H1 (cell line): ENCODE data around the gene CYP27B1. TPM values are rescaled to one million over a fixed set of nuclear protein-coding genes. Genes with fewer than 3 reads are reported as not detected.

ENCODE experiments used
- EGR1 ChIP-seq: IDR thresholded peaks from 2 replicates; pipeline ENCODE4 v1.6.1; 2011; ENCODE audit warnings: low read depth, low read length, borderline replicate concordance
- RNF2 ChIP-seq: fragments of 200-900, 300-1000 bp; sonication (generic); IDR thresholded peaks from 2 replicates; pipeline ENCODE4 v1.7.1; 2016; ENCODE audit warnings: borderline replicate concordance, low read depth, mild to moderate bottlenecking, antibody characterized with exemption, low read length; ENCODE audit not compliant: poor library complexity, severe bottlenecking; ENCODE audit errors: missing control alignments
- TCF12 ChIP-seq: IDR thresholded peaks from 2 replicates; pipeline ENCODE4 v1.6.1; 2011; ENCODE audit warnings: low read depth, mild to moderate bottlenecking, low read length
- polyA plus RNA-seq, 7 experiments: library from polyadenylated mRNA; depleted of rRNA in 3 of 7; stranded (reverse) in 5 of 7; unstranded in 2 of 7; fragments of >200 nt in 5 of 7; fragments of 200-250 nt in 2 of 7; gene quantifications; 1 replicate in 5 of 7; 2 replicates in 1 of 7; 4 replicates in 1 of 7; pipeline versions ENCODE4 v1.2.1 to v1.2.3, GENCODE V29; 2011 to 2013; ENCODE audit warnings: missing spikeins in 2 of 7, mixed read lengths in 2 of 7
- total RNA-seq: library from RNA; stranded (reverse); fragmentation: NEBNext Ultra II Directional; extraction: Animal tissue kit (Norgen Biotek cat#: 25700); gene quantifications from 2 replicates; pipeline ENCODE4 v1.2.1, GENCODE V29; 2021

The CYP27B1 gene
- total and polyA plus RNA-seq, 2 of the 8 experiments (the other 6 are each of a cell fraction or from before 2014, with no cell fraction given): 2.9 to 3.3 TPM

DNA sequence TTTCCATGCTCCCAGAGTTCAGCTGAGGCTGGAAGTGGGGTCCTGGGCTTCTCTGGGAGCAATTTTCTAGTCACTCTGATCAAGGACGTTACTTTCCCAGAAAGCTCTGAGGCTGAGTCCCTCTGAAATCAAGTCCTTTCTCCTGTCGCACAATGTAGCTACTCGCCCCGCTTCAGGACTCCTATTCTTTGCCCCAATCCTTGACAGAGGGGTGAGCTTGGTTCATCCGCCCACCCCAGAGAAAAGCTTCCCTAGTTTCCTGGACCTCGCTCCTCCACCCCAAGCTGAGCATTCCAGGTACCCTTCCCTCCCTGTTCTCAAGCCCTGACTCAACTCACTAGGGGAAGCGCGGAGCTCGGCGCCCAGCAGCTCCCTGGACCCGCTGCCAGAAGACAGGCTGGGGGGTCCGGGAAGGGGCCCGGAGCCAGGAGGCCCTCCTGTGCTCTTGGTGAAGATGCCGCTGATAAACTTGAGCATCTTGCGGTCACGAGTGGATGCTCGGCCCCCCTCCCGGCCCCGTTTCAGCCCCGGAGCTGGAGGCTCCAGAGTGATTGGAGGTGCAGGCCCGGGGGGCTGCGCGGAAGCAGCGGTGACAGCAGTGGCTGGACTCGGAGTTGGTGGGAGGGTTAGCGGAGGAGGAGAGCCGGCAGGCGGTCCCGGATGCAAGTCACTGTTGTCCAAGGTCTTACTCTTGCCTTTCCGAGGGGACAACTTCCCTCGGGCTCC lies 30.0 kb downstream of the CYP27B1 start (continued):
- TF ChIP-seq RNF2 (peak; percentile 35), EGR1 (no peak), TCF12 (no peak)
- TF ChIP-seq, all 59 proteins: peak for 3
